Neural progenitor cell (in vitro differentiated cells): Measurements from ENCODE around the gene EMP2. TPM values are rescaled to one million over a fixed set of nuclear protein-coding genes. Genes with fewer than 3 reads are reported as not detected.
"Not testable (repeated sequence)": the region's sequence is repeated elsewhere in the genome, so short reads cannot be mapped to it uniquely, and the experiment has no call there.

ENCODE experiments used
- DNase-seq: peaks from one replicate; pipeline ENCODE4 v3.0.0-alpha.2; 2016; ENCODE audit warnings: low spot score
- H2AFZ ChIP-seq: fragments of 200-600 bp; sonication (generic); replicated peaks from 2 replicates; pipeline ENCODE4 v1.6.1; 2016; ENCODE audit warnings: antibody characterized with exemption
- H3F3A ChIP-seq: fragments of 200-600 bp; sonication (generic); 2 replicates; pipeline ENCODE4 v1.6.1; 2016; ENCODE audit warnings: antibody characterized with exemption, low read depth
- H3K27ac ChIP-seq: fragments of 200-600 bp; sonication (generic); 2 replicates; pipeline ENCODE4 v1.5.1; 2016; ENCODE audit warnings: mild to moderate bottlenecking
- H3K27me3 ChIP-seq: fragments of 200-600 bp; sonication (generic); 2 replicates; pipeline ENCODE4 v1.6.1; 2016; ENCODE audit warnings: mild to moderate bottlenecking, moderate library complexity
- H3K36me3 ChIP-seq: fragments of 200-600 bp; sonication (generic); 2 replicates; pipeline ENCODE4 v1.5.1; 2016
- H3K4me1 ChIP-seq: fragments of 200-600 bp; sonication (generic); 2 replicates; pipeline ENCODE4 v1.6.1; 2016; ENCODE audit warnings: mixed run types
- H3K4me2 ChIP-seq: fragments of 200-600 bp; sonication (generic); 2 replicates; pipeline ENCODE4 v1.6.1; 2016
- H3K4me3 ChIP-seq: fragments of 200-600 bp; sonication (generic); 2 replicates; pipeline ENCODE4 v1.5.1; 2016
- H3K79me2 ChIP-seq: fragments of 200-600 bp; sonication (generic); 2 replicates; pipeline ENCODE4 v1.6.1; 2016; ENCODE audit warnings: low read depth
- H3K9ac ChIP-seq: fragments of 200-600 bp; sonication (generic); 2 replicates; pipeline ENCODE4 v1.6.1; 2016
- H3K9me3 ChIP-seq: fragments of 200-600 bp; sonication (generic); 2 replicates; pipeline ENCODE4 v1.5.1; 2016; ENCODE audit warnings: low read depth
- H4K20me1 ChIP-seq: fragments of 200-600 bp; sonication (generic); 2 replicates; pipeline ENCODE4 v1.6.1; 2016; ENCODE audit warnings: low read depth
- H3K27ac Mint-ChIP-seq: 3 replicates; pipeline ENCODE4 v1.8.0; 2021; ENCODE audit warnings: mixed read lengths
- H3K27me3 Mint-ChIP-seq: 2 replicates; pipeline ENCODE4 v1.8.0; 2022; ENCODE audit warnings: low read depth, mild to moderate bottlenecking, inconsistent platforms, moderate library complexity, mixed read lengths; ENCODE audit not compliant: insufficient read depth
- H3K36me3 Mint-ChIP-seq: 3 replicates; pipeline ENCODE4 v1.8.0; 2021; ENCODE audit warnings: mixed read lengths
- H3K4me1 Mint-ChIP-seq: 3 replicates; pipeline ENCODE4 v1.8.0; 2021; ENCODE audit warnings: mixed read lengths
- H3K4me3 Mint-ChIP-seq: 3 replicates; pipeline ENCODE4 v1.8.0; 2021; ENCODE audit warnings: mild to moderate bottlenecking, moderate library complexity, mixed read lengths
- H3K9me3 Mint-ChIP-seq: 3 replicates; pipeline ENCODE4 v1.8.0; 2020; ENCODE audit warnings: mixed read lengths
- EZH2 ChIP-seq: fragments of 200-600 bp; sonication (generic); IDR thresholded peaks from 2 replicates; pipeline ENCODE4 v1.6.1; 2017; ENCODE audit warnings: antibody characterized with exemption, mild to moderate bottlenecking, moderate library complexity
- EZH2phosphoT487 ChIP-seq: fragments of 200-600 bp; sonication (generic); IDR thresholded peaks from 2 replicates; pipeline ENCODE4 v1.6.1; 2017; ENCODE audit warnings: antibody characterized with exemption
- total RNA-seq: library from RNA; depleted of rRNA; stranded (reverse); fragments of >200 nt; gene quantifications from 2 replicates; pipeline ENCODE4 v1.2.3, GENCODE V29; 2015; ENCODE audit warnings: low replicate concordance
- TF ChIP-seq, protein P1 (sequence below): fragments of 200-600 bp; sonication (generic); IDR thresholded peaks from 2 replicates; pipeline ENCODE4 v1.5.1; 2017; ENCODE audit warnings: antibody characterized with exemption, mild to moderate bottlenecking

The EMP2 gene
- total RNA-seq, 1 donor from 2014 or later = 15.8 TPM

DNA sequence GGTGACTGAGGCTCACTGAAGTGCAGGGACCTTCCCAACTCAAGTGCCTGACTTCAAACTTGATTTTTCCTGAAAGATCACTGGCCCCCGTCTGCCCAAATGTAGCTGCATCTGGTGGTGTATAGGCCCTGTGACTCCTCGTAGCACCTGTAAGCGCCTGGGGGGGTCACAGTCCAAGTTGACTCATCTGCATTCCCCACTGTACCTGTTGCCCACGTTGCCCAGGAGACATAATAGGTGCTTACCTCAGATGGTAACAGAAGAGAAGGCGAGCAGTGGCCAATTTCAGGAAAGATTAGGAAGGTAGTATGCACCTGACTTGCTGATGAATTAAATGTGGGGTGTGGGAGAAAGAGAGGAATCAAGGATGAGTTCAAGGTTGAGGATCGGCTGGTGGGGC, 44.1 kb upstream of the EMP2 start:
- Mint-ChIP-seq H3K36me3 (no peaks in the 10 kb centered on the region), H3K27me3 (peaks cover 11% of the 10 kb centered on the region), H3K4me3 (peak overlapping the region; percentile 2), H3K4me1 (no peaks in the 10 kb centered on the region), H3K9me3 (no peaks in the 10 kb centered on the region), H3K27ac (no peak overlapping the region)
- H3K36me3 ChIP-seq = no peaks in the 10 kb centered on the region
- H3K79me2 ChIP-seq = no peaks in the 10 kb centered on the region
- TF ChIP-seq EZH2phosphoT487 (no peak), EZH2 (no peak)
- TF ChIP-seq, protein P1, sequence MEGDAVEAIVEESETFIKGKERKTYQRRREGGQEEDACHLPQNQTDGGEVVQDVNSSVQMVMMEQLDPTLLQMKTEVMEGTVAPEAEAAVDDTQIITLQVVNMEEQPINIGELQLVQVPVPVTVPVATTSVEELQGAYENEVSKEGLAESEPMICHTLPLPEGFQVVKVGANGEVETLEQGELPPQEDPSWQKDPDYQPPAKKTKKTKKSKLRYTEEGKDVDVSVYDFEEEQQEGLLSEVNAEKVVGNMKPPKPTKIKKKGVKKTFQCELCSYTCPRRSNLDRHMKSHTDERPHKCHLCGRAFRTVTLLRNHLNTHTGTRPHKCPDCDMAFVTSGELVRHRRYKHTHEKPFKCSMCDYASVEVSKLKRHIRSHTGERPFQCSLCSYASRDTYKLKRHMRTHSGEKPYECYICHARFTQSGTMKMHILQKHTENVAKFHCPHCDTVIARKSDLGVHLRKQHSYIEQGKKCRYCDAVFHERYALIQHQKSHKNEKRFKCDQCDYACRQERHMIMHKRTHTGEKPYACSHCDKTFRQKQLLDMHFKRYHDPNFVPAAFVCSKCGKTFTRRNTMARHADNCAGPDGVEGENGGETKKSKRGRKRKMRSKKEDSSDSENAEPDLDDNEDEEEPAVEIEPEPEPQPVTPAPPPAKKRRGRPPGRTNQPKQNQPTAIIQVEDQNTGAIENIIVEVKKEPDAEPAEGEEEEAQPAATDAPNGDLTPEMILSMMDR = no peak
- H4K20me1 ChIP-seq = no peaks in the 10 kb centered on the region
- no peak for DNase-seq
- H3K9ac ChIP-seq = no peak overlapping the region
- no peak overlapping the region for H3K27ac ChIP-seq
- no peaks in the 10 kb centered on the region for H3K9me3 ChIP-seq
- no peaks in the 10 kb centered on the region for H3F3A ChIP-seq
- no peaks in the 10 kb centered on the region for H3K27me3 ChIP-seq
- peaks cover 3% of the 10 kb centered on the region for H3K4me1 ChIP-seq
- H3K4me3 ChIP-seq = no peak overlapping the region
- no peak overlapping the region for H2AFZ ChIP-seq
- no peak overlapping the region for H3K4me2 ChIP-seq

- Mint-ChIP-seq H3K27ac (no peak overlapping the region), H3K4me3 (no peak overlapping the region)
- H3F3A ChIP-seq = no peaks in the 10 kb centered on the region
Observed at GRCh38 chr16:10623059-10623458, 42.7 kb upstream of the EMP2 start.

GRCh38 chr16:10622036-10622921, 41.9 kb upstream of the EMP2 start:
- Histone ChIP-seq H3K4me3 (no peak overlapping the region), H3K4me2 (no peak overlapping the region), H3K9me3 (no peaks in the 10 kb centered on the region), H3K27ac (no peak overlapping the region), H3K79me2 (no peaks in the 10 kb centered on the region), H3K4me1 (peaks cover 12% of the 10 kb centered on the region), H2AFZ (no peak overlapping the region), H3K9ac (no peak overlapping the region), H4K20me1 (no peaks in the 10 kb centered on the region), H3K36me3 (no peaks in the 10 kb centered on the region), H3K27me3 (peaks cover 7% of the 10 kb centered on the region), H3F3A (no peaks in the 10 kb centered on the region)
- Mint-ChIP-seq H3K9me3 (no peaks in the 10 kb centered on the region), H3K4me1 (peaks cover 14% of the 10 kb centered on the region), H3K27me3 (peaks cover 8% of the 10 kb centered on the region), H3K4me3 (no peak overlapping the region), H3K27ac (no peak overlapping the region), H3K36me3 (no peaks in the 10 kb centered on the region)
- DNase-seq = peak; percentile 22
- no peak for TF ChIP-seq EZH2phosphoT487
- TF ChIP-seq, protein P1 = no peak
- no peak for TF ChIP-seq EZH2

More at GRCh38 chr16:10623059-10623458, 42.7 kb upstream of the EMP2 start:
- Mint-ChIP-seq H3K9me3 (no peaks in the 10 kb centered on the region), H3K27me3 (peaks cover 11% of the 10 kb centered on the region), H3K36me3 (no peaks in the 10 kb centered on the region), H3K4me1 (peaks cover 6% of the 10 kb centered on the region)
- Histone ChIP-seq H3K9me3 (no peaks in the 10 kb centered on the region), H3K79me2 (no peaks in the 10 kb centered on the region), H3K4me2 (no peak overlapping the region), H3K36me3 (no peaks in the 10 kb centered on the region), H3K4me3 (no peak overlapping the region), H2AFZ (no peak overlapping the region), H4K20me1 (no peaks in the 10 kb centered on the region), H3K27me3 (peaks cover 7% of the 10 kb centered on the region), H3K4me1 (peaks cover 8% of the 10 kb centered on the region), H3K27ac (no peak overlapping the region), H3K9ac (no peak overlapping the region)
- TF ChIP-seq EZH2phosphoT487 (no peak), EZH2 (no peak)
- TF ChIP-seq, protein P1 = no peak
- DNase-seq = no peak

DNA sequence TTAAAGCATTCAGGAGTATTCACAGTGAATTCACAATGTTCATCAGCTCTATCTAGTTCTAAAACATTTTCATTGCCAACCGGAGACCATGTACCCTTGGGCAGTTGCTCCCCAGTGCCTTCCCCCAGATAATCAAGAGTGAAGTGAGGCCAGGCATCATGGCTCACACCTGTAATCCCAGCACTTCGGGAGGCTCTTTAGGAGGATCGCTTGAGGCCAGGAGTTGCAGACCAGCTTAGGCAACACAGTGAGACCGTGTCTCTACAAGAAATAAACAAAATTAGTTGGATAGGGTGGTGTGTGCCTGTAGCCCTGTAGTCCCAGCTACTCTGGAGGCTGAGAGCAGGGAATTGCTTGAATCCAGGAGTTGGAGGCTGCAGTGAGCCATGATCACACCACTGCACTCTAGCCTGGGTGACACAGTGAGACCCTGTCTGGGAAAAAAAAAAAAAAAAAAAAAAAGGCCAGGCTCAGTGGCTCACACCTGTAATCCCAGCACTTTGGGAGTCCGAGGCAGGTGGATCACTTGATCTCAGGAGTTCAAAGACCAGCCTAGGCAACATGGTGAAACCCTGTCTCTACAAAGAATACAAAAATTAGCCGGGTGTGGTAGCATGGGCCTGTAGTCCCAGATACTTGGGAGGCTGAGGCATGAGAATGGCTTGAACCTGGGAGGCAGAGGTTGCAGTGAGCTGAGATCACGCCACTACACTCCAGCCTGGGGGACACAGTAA, 41.0 kb upstream of the EMP2 start:
- peaks cover 21% of the 10 kb centered on the region for H3K4me1 ChIP-seq
- H3K9ac ChIP-seq, H3K9me3 Mint-ChIP-seq, H2AFZ ChIP-seq, H3K4me3 Mint-ChIP-seq, H3K79me2 ChIP-seq, H4K20me1 ChIP-seq, H3K27me3 Mint-ChIP-seq, H3K27ac ChIP-seq, DNase-seq, H3F3A ChIP-seq, H3K4me2 ChIP-seq, H3K36me3 Mint-ChIP-seq, H3K9me3 ChIP-seq, H3K27me3 ChIP-seq, H3K36me3 ChIP-seq, H3K27ac Mint-ChIP-seq, H3K4me3 ChIP-seq: not testable (repeated sequence)
- peaks cover 19% of the 10 kb centered on the region for H3K4me1 Mint-ChIP-seq
